Stimulated activated CD8-positive, alpha-beta memory T cell treated with anti-CD3 and anti-CD28 coated beads, Interleukin-7, amount 100 ng/mL, for 1 hour (primary cell): Measurements from ENCODE around the gene CTSC.

ENCODE experiments used
- DNase-seq, 2 donors: peaks; one replicate each; pipeline ENCODE4 v3.0.0-alpha.2; 2020; ENCODE audit warnings: low read depth in 2 of 2

The CTSC gene

DNA sequence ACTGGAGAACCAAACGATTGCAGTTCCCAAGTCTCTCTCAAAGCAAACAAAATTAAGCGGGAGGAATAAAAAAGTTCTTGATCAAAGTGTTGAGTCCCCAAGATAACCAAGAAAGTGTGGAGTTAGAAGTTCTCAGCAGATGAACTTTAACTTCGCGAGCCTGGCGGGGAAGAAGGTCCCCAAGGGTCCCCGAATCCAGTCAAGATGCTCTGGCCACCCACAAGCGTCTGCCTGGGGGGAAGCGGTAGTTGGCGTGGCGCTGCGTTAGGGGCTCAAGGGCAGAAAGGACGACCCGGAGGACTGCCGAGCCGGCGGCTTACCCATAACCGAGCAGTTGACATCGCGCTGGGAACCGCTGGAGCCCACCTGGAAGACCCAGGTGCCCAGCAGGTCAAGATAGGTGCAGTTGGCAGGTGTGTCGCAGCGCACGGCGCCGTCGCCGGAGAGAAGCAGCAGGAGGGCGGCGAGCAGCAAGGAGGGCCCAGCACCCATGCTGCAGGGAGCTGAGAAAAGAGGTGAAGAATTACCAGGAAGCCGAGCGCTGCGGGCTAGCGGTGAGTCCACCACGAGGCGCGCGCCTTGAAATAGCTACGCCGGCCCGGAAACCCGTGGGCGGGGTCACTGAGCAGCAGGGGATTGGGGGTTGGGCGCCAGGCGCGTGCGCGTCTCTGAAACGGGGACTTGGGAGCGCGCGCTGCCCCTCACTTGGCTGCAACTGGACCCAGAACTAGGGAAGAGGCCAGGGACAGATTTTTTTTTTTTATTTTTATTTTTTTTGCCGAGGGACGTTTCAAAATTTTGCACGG lies at the start of gene CTSC:
TSS of gene CTSC (minus strand) at position 556 of the 806 bp plus-strand sequence. CDS start at position 492, 64 bp downstream.
- peak; percentile 83 to 85 for DNase-seq

DNA sequence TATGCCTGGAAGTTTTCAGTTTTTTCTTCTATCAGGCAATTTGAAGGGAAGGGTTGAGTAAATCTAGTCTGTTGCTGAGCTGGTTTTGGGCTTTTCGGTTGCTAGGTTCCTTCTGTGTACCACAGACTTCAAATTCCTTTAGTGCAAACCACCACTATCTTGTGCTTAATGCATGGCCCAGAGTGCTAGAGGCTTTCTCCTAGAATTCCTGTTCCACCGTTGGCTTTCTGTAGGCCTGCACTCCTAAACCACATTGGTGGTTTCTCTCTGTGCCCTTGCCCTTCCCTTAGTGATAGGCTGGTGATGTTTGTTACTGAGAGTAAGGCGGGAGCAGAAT lies 47.1 kb upstream of the CTSC start:
- no peak for DNase-seq

DNA sequence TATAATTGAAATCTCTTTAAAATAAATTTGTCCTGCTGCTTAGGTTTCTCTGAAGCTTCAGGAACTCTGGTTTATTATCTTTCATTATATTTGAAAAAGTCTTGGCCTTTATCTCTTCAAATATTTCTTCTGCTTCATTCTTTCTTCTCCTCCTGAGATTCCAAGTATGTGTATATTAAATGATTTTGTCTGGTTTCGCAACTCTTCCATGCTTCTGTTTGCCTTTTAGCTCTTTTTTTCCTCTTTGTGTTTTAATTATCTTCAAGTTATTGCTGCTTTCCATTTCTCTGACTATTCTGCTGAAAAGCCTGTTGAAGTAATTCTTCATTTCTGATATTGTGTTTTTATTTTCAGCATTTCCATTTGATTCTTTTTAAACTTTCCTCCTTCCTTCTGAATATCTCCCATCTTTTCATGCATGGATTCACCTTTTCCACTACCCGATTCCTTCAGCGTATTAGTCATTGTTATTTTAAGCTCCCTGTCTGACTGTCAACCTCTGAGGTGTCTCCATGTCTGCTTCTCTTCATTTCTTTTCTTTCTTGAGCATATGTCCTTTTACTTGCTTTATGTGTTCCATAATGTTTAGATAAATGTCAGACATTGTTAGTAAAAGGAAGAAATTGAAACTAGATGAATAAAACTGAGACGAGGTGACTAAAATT lies 46.6 kb upstream of the CTSC start:
- DNase-seq, result no peak

DNA sequence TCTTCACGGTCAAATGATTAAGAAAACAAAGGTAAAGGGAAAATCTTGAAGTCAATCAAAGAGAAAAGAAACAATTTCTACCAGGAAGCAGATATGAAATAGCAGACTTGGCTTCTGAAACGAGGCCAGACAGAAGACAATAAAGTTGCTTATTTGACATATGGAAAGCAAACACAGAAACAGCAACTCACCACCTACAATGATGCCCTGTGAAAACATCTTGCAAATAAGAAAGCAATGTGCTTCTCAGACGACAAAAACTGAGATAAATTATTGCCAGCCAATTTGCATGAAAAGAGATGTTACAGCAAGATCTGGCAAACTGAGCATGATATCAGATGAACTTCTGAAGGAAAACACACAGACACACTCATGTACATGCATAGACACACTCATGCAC lies 45.9 kb upstream of the CTSC start:
- no peak for DNase-seq

DNA sequence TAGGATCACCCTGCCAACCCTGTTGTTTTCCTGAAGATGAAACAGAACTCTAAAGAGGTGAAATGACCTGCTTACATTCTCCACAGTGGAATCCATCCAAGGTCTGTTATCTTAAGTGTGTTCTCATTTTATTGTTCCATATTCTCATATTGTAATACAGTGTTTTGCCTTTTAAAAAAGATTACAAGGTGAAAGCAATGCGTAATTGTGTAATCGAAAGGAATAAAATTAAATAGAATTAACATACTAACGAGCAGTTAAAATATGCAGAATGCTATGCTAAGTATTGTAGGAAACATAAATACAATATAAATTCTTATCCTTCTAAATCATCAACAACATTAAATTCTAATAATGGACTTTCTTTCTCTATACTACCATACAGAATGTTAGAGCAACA lies 41.6 kb upstream of the CTSC start:
- DNase-seq, result no peak

DNA sequence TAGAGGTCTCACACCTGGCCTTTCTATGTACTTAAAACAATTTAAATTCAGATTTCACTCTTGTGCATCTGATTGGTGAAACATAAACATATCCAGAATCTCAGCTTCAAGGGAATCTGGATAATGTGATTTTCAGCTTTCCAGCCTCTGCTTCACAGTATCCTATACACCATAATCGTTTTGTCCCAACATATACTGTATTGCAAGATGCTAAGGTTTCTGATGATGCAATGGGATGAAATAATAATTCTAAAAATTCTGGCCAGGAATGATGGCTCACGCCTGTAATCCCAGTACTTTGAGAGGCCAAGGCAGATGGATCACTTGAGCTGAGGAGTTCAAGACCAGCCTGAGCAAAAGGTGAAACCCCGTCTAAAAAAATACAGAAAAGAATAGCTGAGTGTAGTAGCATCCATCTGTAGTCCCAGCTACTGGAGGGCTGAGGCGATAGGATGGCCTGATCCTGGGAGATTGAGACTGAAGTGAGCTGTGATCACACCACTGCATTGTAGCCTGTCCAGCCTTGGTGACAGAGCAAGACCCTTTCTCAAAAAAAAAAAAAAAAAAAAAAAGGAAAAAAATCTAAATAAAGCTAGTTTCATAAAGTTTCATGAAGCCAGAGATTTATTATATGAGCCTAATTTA lies 41.0 kb upstream of the CTSC start:
- no peak for DNase-seq

DNA sequence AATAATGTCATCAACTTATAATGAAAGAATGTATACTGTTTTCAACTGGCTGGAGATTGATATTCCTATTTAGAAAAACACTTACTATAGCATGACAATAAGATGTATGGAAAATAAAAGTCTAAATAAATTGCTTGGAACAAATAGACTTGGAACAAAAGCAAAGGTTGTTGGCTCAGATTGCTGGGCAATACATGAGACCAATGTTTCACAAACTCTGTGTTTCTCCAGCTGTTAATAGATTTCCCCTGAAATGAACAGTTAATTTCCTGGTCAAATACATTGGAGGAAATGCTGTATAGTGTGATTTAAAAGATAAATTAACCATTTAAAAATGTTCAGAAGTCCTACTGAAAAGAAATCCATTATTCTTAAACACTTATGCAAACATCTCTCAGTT lies 40.1 kb upstream of the CTSC start:
- no peak for DNase-seq

DNA sequence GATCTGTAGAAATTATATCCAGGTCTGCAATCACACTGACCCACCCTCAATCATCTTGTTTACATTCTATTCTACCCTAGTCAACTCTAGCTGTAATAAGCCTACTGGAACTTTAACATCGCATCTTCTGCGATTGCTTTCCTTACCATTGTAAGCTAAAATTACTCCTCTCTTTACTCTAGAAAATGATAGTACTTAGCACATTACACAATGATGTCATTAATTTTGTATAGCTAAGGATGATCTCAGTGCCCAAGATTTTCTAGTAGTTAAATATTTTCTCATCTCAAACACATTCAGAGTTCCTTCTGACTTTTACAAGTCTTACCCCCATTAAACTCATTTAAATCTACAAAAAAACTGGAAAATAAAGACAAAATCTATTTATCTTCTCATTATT lies 39.6 kb upstream of the CTSC start:
- no peak for DNase-seq

DNA sequence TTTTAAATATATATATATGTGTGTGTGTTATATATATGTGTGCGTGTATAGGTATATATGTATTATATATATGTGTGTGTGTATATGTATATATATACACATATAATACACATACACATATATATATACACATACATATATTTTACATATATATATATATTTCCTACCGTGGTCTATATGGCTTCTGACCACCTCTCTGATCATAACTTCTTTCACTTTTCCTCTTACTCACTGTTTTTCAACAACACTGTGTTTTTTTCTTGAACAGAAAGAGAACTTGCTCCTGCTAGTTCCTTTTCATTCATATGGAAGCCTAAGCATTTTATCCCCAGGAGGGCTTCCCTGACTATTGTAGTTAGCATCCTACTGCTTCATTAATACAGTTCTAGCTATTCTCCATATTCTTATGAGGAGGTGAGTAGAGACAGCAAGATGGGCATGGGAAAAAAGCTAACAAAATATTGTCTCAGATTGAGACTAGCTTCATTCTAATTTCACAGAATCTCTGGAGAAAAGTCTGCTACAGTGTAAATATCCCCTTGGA lies 38.5 kb upstream of the CTSC start:
- no peak for DNase-seq

DNA sequence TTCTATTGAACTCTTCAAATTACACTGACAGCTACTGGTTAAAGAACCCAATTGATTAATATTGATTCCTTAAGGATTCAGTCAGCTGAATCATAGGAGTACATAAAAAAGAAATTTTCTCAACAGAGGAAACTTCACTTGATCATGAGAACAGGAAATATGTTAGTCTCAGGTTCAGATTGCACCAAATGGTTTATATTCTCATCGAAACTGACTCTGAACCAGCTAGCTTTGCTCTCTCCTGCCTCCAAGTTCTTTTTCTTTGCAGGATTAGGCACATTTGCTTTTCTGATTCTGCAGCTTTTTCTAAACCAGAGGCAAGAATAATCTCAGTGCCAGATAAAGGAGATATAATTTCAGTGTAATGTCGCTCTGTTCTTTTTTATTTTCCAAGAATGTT lies 33.2 kb upstream of the CTSC start:
- no peak for DNase-seq

DNA sequence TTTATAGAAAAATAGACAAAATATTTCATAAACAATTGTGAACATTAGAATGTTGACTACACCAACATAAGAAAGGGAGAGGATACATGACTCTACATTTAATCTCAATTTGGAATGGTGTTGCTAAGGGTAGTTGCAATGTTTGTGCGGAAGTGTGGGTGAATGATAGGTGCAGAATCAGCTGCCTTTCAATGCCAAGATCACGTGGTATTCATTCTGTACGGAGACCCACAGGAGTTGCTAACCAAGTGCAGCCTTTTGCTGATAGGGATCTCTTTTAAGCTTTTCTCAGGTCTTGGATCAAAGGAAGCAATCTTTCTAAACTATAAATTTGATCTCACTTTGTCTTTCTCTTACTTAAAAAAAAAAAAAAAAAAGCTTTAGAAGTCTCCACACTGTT lies 29.8 kb upstream of the CTSC start:
- DNase-seq, result no peak

DNA sequence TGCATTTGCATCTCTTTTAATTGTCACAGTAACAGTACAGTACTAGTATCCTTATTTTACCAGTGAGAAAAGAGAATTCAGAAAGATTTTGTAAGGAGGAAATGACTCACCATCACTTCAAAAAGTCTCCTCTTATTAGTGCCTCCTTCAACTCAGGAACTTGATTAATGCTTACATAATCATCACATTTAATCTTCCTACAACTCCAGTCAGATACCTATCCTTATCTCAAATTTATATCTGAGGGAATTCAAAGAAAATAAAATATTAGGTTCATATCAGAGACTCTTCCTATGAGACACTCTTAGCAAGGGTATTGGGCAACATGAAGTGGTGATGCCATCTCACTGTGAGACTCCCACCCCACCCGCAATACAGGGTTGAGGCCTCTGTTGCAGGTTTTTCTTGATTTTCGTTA lies 26.1 kb upstream of the CTSC start:
- no peak for DNase-seq

DNA sequence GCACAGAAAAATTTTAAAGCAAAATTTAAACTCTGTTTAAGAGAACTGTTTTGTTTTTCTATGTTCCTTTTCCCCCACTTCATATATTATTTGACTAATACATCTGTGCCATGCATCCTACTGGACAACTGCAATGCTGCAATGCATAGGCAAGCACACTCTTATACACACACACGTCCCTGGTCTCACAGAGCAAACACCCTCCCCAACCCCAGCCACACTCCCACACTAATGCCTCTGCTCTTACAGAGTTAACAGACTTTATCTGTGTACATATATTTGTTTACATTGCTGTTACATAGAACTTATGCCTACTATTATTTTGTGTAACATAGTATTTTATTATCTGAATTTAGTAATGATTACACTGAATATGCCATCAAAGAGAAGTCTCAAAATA lies 25.5 kb upstream of the CTSC start:
- no peak for DNase-seq

DNA sequence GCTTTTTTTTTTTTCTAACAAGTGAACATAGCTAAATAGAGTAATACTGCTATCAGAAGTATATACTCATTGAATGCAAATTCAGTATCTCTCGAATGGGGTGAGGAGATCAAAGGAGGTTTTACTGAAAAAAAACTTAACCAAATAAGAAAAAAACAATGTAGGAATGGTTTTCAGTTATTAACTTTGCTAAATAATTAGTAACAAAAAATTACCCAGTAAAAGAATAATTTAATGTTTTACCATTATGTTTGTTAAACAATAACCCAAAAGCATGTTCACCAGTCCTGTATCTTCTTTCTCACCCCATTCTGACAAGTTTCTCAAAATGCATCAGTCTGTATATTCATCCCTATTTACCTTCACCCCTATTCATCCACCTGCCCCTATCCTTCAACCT lies 22.6 kb upstream of the CTSC start:
- DNase-seq, result no peak

DNA sequence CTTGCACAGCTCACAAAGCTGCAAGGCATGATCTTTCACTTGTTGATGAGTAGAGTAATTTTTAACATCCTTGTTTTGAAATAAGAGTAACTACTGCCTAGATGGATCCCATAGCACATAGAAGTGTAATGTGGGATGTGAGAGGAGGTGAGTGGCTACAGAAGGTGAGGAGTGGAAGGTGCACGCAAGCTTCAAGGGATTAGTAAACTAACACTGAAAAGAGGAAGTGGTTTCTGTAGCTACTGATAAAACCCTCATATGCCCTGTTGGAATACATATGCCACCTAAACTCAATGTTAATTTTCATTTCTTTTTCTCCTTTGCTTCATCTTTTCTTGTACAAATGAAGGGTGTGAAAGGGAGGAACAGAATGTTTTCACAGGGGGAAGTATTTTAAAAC lies 22.0 kb upstream of the CTSC start:
- no peak for DNase-seq

DNA sequence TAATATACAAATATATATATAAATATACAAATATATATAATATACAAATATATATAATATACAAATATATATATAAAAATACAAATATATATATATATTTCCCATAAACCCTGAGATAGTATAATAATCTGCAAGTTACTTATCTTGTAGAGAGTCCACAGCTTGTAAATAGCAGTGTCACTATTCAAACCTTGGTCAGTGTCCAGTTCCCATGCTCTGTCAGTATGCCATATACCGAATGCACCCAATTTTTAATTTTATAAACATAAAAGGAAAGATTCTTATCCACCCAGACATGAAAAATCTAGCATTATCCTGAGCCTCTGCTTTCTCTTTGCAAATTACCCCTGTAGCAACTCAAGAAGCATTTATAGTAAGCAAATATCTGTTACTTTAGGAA lies 21.6 kb upstream of the CTSC start:
- DNase-seq, result no peak

DNA sequence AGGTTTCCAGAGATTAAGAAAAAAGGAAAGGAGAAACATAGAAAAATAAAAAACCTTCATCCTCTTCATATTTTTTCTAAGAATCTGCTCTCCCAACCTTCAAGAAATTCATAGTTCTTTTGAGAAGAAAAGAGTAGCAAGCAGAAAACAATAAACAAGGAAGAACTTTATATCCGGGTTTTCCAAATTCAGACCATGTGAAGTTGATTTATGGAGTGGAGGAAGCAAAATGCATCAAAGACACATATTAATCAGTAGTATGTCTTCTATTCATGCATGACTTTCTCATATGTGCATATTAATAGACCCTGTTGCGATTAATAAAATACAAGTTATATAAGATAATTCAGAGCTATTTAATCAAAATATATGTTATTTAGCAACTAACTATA lies 20.5 kb upstream of the CTSC start:
- no peak for DNase-seq

DNA sequence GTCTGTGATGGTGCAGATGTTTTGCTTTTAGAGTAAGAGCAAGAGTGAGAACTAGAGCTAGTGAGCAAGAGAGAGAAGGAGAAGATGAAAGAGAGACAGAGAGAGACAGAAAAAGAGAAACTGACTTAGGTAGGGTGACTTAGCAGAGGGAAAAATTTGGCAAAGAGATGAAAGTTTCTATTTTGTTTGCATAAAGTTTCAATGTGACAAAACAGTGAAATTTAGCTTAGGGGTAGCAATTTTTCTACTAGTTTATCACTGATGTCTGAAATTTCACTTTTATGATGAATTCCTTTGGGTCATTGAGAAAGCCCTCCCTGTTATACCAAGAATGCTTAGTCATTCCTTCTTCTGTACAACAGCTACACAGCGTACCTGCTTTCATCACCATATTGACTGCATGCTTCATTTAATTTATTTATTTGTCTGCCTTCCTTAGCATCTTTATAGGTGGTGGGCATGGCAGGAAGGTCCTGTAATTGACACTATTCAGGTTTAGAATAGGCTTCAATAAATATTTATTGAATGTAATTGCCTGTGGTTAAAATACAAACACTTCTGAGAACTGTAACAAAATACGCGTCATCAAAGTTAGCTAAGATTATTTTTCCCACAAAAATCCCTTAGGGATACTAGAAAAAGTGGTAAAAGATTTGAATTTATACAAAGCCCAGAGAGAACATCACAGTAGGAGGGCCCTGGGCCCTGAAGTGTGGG lies 19.9 kb upstream of the CTSC start:
- DNase-seq, result no peak

DNA sequence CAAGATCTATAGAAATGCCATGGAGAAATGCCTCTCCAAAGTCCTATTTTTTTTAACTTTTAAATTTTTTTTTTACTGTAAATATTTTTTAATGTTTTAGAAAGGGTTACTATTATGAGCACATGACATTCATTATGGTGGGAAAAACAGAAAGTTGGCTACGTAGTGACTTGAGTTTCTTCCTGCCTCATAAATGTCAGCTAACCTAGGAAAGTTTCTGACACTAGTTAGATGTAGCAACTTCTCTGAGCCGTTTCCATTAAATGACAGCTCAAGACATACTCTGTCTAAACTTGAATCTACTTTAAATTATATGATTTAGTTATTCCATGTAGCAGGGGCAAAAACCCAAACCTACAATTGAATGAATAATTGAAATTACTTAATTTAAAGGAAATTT lies 18.4 kb upstream of the CTSC start:
- DNase-seq, result no peak

DNA sequence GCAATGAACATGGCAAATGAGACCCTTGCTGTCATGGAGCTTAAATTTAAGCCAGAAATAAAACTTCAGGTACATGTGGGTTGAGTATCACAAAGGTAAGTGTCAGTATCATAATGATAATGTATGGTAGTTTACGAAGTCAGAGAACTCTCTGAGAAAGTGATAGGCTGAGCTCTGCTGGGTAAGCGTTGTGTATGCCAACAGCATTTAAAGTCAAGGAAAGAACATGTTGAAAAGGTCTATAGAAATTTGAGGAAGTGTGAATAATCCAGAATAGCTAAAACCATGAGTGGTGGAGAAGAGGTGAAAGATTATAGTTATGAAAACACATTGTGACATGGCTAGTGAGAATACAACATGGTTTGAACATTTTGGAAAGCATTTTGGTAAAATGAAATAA lies 17.4 kb upstream of the CTSC start:
- no peak for DNase-seq

DNA sequence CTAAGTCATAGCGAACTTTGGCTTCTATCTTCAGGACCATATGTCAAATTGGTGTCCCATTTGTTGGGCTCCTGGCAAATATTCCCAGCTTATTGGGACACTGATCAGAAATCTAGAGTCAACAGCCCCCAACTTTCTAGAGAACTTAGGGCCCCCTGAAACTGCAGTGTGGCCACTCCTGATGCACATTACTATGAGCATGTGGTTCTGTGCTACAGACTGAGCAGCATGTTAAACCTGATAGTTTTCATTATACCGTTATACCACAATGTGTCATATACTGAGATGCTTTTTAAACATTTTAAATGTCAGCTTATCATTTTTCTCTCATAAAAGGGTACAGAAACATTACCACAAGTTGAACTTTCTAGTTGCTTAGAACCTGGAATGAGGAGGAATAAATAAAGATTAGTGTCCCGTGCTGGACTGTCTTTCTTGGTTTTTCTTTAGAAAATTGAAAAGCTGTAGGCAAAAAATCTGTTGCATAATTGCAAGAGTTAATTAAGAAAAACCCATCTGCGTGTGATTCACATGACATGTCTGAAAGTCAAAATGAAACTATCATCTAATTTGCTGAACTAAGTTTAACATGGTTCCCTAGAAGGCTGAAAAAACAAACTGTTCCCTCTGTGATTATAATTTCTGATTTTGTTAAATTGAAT lies 16.4 kb upstream of the CTSC start:
- no peak for DNase-seq

DNA sequence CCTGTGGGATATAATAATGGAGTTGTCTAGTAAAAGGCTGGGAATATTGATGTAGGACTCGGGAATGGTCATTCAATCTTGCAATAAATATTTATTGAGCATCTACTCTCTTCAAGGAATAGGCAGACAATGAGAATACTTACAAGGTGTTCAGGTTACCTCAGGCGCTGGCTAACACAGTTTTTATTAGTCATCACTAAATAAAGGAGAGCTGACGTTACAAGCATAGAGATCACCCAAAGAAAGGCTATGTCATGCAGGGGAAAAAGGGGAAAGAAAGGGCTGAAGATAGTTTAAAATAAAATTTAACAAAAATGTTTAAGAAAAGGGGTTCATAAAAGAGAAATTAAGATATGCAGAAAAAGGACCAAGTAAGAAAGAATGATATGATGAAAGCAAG lies 15.8 kb upstream of the CTSC start:
- DNase-seq, result no peak
